ENCODE measurements around the gene THBS3. TPM values are rescaled to one million over a fixed set of nuclear protein-coding genes. Genes with fewer than 3 reads are reported as not detected.

Gene THBS3
- total and polyA plus RNA-seq, 9 of the 15 experiments (the other 6 are each of a cell fraction or from before 2014, with no cell fraction given), result 0.59 to 8.3 (median 3.2) TPM

DNA sequence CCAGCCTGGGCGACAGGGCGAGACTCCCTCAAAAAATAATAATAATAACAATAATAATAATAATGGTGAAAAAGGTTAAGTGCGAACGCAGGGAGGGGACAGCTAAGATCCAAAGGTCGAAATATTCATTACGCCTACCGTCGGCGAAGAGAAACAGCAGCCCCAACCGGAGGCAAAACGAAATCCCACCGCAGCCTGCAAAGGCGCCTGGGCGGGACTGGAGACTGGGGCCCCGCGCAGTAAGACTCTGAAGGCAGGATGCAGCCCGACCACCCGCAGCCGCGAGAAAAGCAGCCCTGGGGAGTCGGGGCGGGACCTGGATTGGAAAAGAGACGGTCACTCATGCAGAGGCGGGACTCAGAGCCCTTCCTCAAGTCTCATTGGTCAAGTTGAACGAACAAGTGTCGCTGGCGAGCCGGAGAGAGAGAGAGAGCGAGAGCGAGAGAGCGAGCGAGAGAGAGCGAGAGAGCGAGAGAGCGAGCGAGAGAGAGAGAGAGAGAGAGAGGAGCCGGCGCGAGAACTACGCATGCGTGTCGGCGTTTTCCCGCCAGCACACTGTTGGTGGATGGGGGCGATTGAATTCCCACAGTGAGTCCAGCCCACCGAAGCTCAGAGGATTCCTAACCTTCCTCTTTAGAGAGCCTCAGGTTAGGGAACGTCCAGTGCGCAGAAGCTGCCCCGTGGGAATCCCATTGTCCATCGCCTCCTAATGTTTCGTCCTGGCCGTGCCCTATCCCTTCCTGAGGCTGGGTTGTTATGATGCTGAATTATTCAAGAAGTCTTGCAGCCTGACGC is 36.9 kb upstream of the THBS3 start (continued):
- TF ChIP-seq GTF2F1 (IDR thresholded peaks at IDR 0.05; ENCODE audit: low read depth, low read length), result no peak; the same call in none of the 2 replicates
- TF ChIP-seq ZNF212 (CRISPR knock-in tag; IDR thresholded peaks at IDR 0.05), result peak; percentile 100
- no peak for TF ChIP-seq HNRNPK (IDR thresholded peaks at IDR 0.05; ENCODE audit: low read depth, low read length, poor library complexity, severe bottlenecking)
- TF ChIP-seq, protein P1, sequence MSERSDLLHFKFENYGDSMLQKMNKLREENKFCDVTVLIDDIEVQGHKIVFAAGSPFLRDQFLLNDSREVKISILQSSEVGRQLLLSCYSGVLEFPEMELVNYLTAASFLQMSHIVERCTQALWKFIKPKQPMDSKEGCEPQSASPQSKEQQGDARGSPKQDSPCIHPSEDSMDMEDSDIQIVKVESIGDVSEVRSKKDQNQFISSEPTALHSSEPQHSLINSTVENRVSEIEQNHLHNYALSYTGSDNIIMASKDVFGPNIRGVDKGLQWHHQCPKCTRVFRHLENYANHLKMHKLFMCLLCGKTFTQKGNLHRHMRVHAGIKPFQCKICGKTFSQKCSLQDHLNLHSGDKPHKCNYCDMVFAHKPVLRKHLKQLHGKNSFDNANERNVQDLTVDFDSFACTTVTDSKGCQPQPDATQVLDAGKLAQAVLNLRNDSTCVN (CRISPR knock-in tag; IDR thresholded peaks at IDR 0.05), result peak; percentile 96; the same call in 1 of the 2 replicates
- no peak for TF ChIP-seq PHB (CRISPR knock-in tag; IDR thresholded peaks at IDR 0.05)
- peak in 1 of 3 experiments; percentile 62; a peak in 2 of 6 replicates for TF ChIP-seq ZBTB11 (CRISPR knock-in tag; IDR thresholded peaks at IDR 0.05)
- no peak for TF ChIP-seq POLR2AphosphoS2 (IDR thresholded peaks at IDR 0.05; ENCODE audit: low read length)
- TF ChIP-seq NEUROD1 (IDR thresholded peaks at IDR 0.05; ENCODE audit: borderline replicate concordance, low read depth, low read length, partially characterized antibody), result peak; percentile 100
- no peak for TF ChIP-seq EZH2 (IDR thresholded peaks at IDR 0.05; ENCODE audit: borderline replicate concordance, low read depth, low read length)
- TF ChIP-seq SETDB1 (IDR thresholded peaks at IDR 0.05; ENCODE audit: low read length), result no peak
- TF ChIP-seq NFATC3 (IDR thresholded peaks at IDR 0.05), result peak; percentile 85
- no peak for TF ChIP-seq ZNF232 (CRISPR knock-in tag; IDR thresholded peaks at IDR 0.05)
- no peak for TF ChIP-seq RBBP5 (IDR thresholded peaks at IDR 0.05; ENCODE audit: borderline replicate concordance, insufficient read depth, low read length, poor library complexity, severe bottlenecking)
- peak; percentile 37 for TF ChIP-seq SMC3 (conservative IDR thresholded peaks at IDR 0.05; ENCODE audit: insufficient read depth, low read depth, low read length)
- no peak for TF ChIP-seq KLF10 (CRISPR knock-in tag; IDR thresholded peaks at IDR 0.05)
- TF ChIP-seq, protein P2, sequence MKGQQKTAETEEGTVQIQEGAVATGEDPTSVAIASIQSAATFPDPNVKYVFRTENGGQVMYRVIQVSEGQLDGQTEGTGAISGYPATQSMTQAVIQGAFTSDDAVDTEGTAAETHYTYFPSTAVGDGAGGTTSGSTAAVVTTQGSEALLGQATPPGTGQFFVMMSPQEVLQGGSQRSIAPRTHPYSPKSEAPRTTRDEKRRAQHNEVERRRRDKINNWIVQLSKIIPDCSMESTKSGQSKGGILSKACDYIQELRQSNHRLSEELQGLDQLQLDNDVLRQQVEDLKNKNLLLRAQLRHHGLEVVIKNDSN (CRISPR knock-in tag; IDR thresholded peaks at IDR 0.05), result 0 out of 2 replicates have a peak, but pooled peaks have one; percentile 4
- TF ChIP-seq HCFC1 (IDR thresholded peaks at IDR 0.05; ENCODE audit: low read depth, low read length), result peak; percentile 67
- peak; percentile 71; the same call in 1 of the 2 replicates for TF ChIP-seq STAT5A (IDR thresholded peaks at IDR 0.05; ENCODE audit: borderline replicate concordance, low read length)
- TF ChIP-seq TOE1 (IDR thresholded peaks at IDR 0.05; ENCODE audit: borderline replicate concordance), result peak; percentile 92
- peak; percentile 99 for TF ChIP-seq TOE1 (CRISPR knock-in tag; IDR thresholded peaks at IDR 0.05; ENCODE audit: borderline replicate concordance, low read depth)
- no peak for TF ChIP-seq ZNF583 (CRISPR knock-in tag; IDR thresholded peaks at IDR 0.05)
- peak; percentile 99 for TF ChIP-seq EP400 (IDR thresholded peaks at IDR 0.05)
- no peak for TF ChIP-seq TGIF2 (CRISPR knock-in tag; IDR thresholded peaks at IDR 0.05)
- TF ChIP-seq BACH1 (tag; IDR thresholded peaks at IDR 0.05), result no peak
